Measurements from ENCODE around the gene ABCF2.
A peak's percentile ranks its signal among the peaks of the same experiment; 100 is the strongest.

Gene ABCF2

DNA sequence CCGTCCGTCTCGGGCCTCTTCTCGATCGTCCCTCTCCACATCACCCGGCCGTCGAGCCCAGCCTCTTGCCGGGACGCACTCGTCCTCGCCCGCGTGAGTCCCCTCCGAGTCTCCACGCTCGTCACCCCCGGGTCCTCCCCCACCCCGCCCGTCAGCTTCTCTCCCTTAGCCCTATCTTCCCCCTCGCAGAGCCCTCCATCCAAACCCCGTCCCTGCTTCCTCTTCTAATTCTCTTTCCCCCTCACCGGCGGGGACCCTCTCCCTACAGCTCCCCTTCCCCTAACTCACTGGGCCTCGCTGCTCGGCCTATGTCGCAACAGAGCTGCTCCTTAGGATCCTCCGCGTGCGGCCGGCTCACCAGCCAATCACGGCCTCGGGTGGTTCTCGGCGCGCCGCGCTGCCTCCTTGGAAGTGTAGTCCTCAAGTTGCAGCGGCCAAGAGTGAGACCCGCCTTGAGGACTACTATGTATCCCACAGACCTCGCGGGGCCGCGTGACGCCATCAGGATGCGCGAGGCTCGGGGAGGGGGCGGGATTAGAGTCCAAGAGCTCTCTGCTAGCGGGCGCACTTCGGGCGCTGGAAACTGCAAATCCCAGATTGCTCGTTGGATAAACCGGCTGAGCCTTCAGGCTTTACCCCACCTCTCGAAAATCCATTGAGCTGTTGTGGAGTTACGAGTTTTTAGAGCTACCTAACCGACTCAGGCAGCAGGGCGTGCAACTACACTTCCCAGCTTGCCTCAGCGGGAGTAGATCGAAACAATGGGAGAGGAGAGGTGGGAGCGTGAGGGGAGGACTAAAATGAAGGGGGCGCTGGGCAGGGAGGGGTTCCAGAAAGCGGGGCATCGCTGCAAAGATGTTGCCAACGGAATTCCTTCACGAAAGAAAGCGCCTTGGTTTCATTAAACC, at the start of gene ABCF2:
Gene ABCF2, minus strand, starts transcription at position 331 of the 908 bp plus-strand sequence. CDS start 747 bp downstream, outside the sequence.
- DNase-seq (ENCODE audit: low read depth in 2 of 2): peak; percentile 94 to 99

GRCh38 chr7:151275813-151276577, 49.0 kb upstream of the ABCF2 start:
- DNase-seq (ENCODE audit: low read depth in 2 of 2): no peak

DNA sequence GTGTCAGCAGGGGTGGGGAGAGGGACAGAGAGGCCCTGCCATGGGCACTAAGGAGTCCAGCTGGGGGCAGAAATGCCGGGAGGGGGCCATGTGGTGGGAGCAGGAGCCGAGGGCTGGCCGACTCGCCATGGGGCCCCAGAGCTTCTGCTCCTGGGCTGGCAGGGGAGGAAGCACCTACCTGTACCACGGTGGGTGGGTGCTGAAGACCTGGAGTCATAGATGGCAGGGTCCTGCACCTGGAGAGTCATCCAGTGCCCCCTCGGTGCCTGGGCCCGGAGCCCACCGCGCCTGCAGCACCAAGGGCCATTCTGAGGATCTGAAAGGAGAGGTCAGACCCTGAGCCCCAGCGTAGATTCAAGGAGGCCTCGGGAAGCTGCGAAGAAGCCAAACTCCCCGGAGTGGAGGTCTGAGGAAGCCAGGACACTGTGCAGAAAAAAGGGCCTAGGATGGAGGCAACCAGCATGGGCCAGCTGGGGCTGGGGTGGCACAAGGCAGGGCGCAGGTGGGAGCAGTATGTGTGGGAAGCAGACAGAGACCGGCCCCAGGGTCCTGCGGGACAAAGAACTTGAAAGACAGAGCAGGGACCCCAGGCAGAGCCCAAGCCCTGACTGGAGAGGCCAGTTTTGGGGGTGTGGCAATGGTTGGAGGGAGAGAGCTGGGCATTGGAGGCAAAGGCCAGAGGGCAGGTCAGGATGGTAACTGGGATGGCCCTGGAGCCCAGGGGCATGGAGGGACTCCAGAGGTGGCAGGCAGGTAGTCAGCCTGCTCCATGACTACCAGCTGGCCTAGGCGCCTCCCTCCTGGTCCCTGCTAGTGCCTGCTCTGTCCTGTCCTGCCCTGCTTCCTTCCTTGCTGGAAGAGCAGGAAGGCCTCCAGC, 48.2 kb upstream of the ABCF2 start:
- no peak for DNase-seq (ENCODE audit: low read depth in 2 of 2)

- no peak for DNase-seq (ENCODE audit: low read depth in 2 of 2)
Measured at GRCh38 chr7:151274396-151274795, 47.4 kb upstream of the ABCF2 start.

GRCh38 chr7:151273651-151274390, 46.8 kb upstream of the ABCF2 start:
- DNase-seq (ENCODE audit: low read depth in 2 of 2): no peak

DNA sequence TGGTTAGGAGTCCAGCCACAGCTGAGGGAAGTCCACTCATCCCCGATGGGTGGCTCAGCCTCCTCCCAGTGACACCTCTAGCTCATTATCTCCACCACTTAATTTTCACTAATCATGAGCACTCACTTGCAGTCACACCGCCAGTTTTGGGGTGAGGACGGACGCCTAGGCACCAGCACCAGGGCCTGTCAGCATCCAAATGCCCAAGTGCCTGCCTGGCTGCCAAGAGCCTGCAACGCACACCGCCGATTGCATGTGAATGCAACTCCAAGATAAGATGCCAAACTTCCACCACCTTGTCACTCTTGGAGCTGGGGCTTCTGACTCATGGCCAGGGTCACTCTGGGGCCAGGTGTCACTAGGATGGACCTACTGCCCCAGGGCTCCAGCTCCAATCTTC, 45.9 kb upstream of the ABCF2 start:
- DNase-seq (ENCODE audit: low read depth in 2 of 2): no peak

DNA sequence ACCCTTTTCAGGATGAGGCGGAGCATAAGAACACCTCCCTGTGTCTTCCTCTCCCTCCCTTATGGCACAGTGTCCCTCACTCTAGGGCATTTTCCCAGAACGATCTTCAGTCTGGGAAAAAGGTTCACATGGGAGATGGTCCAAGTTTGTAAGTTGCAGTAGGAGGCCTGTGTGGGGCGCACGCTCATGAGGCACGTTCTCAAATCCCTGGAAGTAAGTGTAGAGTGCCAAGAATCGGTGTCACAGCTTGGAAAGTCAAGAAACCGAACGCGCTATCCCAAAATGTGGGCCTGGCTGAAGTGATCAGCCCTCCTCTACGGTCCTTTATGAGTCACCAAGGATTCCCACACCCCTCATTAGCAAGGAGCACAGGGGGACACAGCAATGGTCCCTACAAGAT, 45.4 kb upstream of the ABCF2 start:
- no peak for DNase-seq (ENCODE audit: low read depth in 2 of 2)

- DNase-seq (ENCODE audit: low read depth in 2 of 2): no peak
Measured at GRCh38 chr7:151271699-151272355, 44.8 kb upstream of the ABCF2 start.

DNA sequence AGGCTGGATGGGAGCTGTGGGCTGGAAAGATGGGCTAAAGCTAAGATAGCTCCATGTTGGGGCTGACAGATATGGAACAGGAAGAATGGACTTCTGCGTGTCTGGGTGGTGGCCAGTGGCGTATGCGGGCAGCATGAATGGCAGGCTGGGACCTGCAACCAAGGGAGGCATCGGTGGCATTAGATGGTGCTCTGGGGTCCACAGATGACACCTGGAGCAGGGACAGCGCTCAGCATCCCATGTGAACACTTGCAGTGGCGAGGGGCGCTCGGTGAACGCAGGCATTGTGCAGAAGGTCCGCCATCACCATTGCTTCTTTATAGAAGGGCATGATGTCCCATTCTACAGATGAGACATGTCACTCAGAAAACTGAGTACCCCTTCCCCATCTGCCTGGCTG, 42.5 kb upstream of the ABCF2 start:
- no peak for DNase-seq (ENCODE audit: low read depth in 2 of 2)

DNA sequence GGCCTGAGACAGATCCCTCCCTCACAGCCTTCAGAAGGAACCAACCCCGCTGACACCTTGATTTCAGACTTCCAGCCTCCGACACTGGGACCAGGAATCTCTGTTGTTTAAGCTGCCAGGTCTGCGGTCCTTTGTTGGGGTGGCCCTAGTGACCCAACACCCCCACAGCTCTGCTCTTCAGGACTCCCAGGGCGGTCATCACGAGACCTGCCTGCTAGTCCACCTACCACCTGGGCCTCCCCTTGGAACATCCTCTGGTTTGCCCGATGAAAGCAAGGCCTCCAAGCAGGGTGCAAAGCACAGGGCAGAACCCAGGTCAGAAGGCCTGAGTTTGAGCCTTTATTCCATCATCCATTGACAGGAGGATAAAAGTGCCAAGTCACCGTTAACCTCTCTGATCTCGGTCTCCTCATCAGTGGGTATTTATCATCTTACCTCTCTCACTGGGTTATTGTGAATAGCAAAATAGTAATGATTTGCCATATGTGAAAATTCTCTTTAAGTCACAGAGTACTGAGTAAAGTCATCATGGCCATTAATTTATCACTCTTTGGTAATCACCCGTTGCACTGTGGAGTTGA, 38.4 kb upstream of the ABCF2 start:
- DNase-seq (ENCODE audit: low read depth in 2 of 2): no peak

GRCh38 chr7:151264615-151265014, 37.6 kb upstream of the ABCF2 start:
- DNase-seq (ENCODE audit: low read depth in 2 of 2): no peak

DNA sequence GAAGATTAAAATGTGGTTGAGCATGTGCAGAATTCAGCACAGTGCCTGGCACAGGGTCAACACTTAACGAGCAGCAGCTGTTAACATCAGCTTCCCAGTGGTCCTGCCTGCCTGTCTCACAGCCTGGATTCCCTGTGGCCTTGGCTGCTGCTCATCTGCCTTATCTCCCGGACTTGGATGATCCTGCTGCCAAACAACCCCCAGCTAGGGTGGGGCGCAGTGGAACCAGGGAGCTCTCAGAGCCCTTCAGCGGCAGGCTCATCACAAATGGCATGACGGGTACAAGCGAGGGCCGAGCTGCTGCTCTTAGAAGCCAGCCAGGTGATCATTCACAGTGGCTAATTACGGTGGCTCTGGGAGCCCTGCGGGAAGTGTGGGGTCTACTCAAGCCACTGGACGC, 34.5 kb upstream of the ABCF2 start:
- no peak for DNase-seq (ENCODE audit: low read depth in 2 of 2)

DNA sequence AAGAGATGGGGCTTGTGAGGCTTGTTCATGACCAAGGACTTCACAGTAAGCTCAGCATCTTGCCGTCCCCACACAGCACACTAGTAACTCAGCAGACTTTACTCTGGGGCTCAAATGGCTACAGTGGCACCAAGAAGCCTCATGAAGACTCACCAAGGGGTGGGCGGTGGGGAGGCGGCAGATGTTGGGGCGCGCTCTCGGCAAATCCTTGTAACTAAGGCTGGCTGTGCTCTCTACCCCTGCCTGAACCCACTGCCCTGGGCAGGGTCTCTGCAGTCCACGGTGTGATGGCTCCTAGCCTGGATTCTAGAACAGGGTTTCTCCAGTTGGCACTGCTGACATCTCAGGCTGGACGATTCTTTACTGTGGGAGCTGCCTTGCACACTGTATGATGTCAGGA, 33.9 kb upstream of the ABCF2 start:
- no peak for DNase-seq (ENCODE audit: low read depth in 2 of 2)

- no peak for DNase-seq (ENCODE audit: low read depth in 2 of 2)
Measured at GRCh38 chr7:151260471-151260870, 33.5 kb upstream of the ABCF2 start.

DNA sequence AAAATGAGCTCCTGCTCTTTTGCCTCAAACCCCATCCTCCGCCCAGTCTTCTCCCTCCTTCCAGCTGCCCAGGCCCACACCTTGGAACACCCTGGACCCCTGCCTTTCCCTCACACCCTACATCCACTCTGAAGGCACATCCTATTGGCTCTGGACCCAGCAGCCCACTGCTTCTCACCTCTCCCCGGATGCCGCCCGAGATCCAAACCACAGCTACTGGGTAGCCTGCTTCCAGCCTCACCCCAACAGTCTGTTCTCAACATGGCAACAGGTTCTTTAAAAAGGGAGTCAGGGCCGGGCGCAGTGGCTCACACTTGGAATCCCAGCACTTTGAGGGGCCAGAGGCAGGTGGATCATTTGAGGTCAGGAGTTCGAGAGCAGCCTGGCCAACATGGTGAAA, 31.0 kb upstream of the ABCF2 start:
- DNase-seq (ENCODE audit: low read depth in 2 of 2): no peak

DNA sequence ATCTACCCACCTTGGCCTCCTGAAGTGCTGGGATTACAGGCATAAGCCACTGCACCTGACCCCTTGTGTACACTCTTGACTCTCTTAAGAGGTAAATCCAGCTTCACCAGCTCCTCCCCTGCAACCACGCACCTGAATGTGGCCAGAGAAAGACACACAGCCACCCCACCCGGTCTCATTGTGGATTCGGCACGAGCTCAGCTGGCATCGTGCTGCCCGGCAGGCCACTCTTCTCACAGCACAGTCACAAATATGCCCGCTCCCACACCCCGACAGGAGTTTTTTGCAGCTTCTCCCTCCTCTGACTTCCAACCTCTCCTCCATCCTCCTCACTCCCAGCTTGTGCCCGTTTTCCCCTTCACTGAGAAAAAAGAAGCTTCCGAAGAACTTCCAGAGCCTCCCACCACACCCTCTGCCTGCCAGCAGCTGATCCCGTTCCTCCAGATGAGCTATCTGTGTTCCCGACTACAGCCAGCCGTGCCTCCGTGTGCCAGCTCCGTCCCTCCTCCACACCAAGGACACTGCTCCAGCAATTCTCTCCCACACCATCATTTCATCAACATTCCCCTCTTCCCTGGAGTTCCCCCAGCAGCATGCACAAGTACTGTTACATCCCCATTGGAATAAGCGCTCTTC, 29.5 kb upstream of the ABCF2 start:
- no peak for DNase-seq (ENCODE audit: low read depth in 2 of 2)

GRCh38 chr7:151255390-151255789, 28.4 kb upstream of the ABCF2 start:
- DNase-seq (ENCODE audit: low read depth in 2 of 2): no peak

GRCh38 chr7:151254851-151255250, 27.8 kb upstream of the ABCF2 start:
- DNase-seq (ENCODE audit: low read depth in 2 of 2): no peak

DNA sequence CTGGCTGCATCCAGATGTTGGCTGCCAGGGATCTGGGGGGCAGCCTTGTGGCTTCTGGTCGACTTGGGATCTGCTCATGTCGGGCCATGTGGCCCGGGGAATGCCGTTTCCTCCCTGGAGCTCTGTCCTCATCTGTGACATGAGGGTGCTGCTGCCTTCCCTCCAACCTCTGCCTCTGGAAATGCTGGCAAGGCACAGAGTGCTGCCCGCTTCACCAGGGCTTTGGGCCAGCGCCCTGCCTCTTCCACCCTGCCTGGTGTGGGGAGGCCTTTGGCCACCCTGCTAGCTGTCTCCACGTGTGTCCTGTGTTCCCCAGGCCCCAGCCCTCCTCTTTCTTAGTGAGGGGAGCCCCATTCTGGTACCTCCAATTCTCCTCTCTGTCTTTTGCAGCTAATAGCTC, 27.3 kb upstream of the ABCF2 start:
- DNase-seq (ENCODE audit: low read depth in 2 of 2): no peak

Measured in activated CD4-positive, alpha-beta T cell treated with anti-CD3 and anti-CD28 coated beads for 24 hours (primary cell).